HG03159 (cell line): ENCODE results near the gene SAMD8.
A peak's percentile ranks its signal among the peaks of the same experiment; 100 is the strongest.
"Not testable (repeated sequence)": the region's sequence is repeated elsewhere in the genome, so short reads cannot be mapped to it uniquely, and the experiment has no call there.

ENCODE experiments used
- ATAC-seq: cut with Tn5 transposase; IDR thresholded peaks from one replicate; pipeline ENCODE4 v1.9.1; 2021; ENCODE audit warnings: mild to moderate bottlenecking, moderate library complexity; ENCODE audit not compliant: unreplicated experiment

Gene SAMD8

DNA sequence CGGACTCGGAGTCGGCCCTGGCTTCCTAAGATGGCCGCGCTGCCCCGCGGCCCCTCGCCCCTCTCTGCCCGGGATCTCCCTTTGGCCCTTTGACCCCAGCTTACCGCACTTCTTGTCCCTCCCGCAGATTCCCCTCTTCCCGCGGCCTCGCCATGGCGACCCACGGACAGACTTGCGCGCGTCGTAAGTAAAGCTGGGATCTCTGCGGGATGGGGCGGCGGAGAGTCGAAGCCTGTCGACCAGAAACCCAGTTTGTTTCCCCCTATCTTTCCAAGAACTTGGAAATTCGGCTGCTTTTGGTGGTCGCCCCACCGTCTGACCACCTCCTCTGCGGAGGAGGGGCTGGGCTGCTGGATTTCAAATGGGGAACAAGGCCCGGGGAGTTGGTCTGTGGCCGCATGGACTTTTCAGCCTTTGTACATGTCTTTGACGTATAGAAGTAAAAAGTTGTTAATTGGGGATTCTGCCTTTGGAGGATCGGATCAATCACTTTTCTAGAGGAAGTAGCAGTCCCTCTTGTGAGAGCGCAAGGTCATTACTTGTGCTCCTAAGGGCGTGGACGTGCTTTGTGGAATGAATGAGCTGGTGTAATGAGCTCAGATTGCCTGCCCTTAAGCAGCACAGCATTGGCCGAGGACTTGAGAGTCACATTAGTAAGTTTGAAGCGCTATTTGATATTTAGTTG lies 99.7 kb downstream of the SAMD8 start:
- peak; percentile 1 for ATAC-seq

- no peak for ATAC-seq
Measured at GRCh38 chr10:75212343-75212742, 100.9 kb downstream of the SAMD8 start.

DNA sequence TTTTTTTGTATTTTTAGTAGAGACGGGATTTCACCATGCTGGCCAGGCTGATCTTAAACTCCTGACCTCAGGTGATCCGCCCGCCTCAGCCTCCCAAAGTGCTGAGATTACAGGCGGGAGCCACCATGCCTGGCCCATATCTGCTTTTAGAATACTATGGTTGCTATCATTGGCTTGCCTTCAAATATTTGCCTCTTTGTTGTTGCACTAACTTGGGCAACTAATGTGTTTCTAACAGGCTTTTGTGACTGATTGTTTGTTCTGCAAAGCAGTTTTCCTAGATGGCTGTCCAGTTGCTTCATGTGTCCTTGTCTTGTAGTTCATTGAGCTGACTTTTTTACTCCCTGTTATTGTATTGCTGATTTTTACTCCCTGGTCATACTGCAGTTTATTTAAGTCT lies 108.8 kb downstream of the SAMD8 start:
- no peak for ATAC-seq

GRCh38 chr10:75221492-75221891 lies 110.0 kb downstream of the SAMD8 start:
- ATAC-seq, result not testable (repeated sequence)

DNA sequence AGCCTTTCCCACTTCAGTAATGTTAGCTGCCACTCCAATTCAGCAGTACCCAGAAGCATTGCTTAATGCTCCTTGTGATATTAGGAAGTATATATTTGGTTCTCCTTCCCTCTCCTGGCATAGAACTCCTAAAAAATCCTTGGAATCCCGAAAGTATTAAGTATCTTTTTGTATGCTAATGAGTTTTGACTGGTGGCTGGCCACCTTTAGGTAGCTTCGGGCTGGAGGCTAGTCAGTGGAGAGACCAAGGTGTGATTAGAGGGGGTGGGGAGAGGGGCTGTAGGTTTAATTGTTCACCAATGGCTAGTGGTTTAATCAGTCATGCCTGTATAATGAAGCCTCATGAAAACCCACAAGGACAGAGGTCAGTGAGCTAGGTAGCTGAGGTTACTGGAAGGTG lies 112.1 kb downstream of the SAMD8 start:
- ATAC-seq, result no peak

GRCh38 chr10:75226095-75226494 lies 114.6 kb downstream of the SAMD8 start:
- ATAC-seq, result no peak

- ATAC-seq, result no peak
Measured at GRCh38 chr10:75226656-75227055, 115.2 kb downstream of the SAMD8 start.

GRCh38 chr10:75228278-75228677 lies 116.8 kb downstream of the SAMD8 start:
- ATAC-seq, result no peak

DNA sequence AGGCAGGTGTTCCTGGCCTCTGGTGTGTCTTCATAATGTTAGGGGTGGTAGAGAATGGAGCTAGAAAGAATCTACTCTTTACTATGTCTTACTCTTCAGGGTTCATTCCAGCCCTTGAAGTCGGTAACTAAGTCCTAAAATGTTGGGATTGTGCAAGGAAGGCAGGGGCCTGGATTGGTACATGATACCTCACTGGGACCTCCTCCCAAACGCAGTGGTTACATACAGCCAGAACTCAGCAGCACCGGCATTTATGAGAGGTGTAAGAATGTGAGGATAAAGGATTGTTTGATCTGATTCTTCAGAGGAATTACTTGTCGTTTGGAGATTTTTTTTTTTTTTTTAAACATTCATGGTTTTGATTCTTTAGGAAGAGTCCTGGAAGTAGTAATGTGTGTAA lies 117.4 kb downstream of the SAMD8 start:
- ATAC-seq, result no peak

GRCh38 chr10:75229971-75230370 lies 118.5 kb downstream of the SAMD8 start:
- ATAC-seq, result no peak

GRCh38 chr10:75230600-75231038 lies 119.2 kb downstream of the SAMD8 start:
- ATAC-seq, result peak; percentile 38
